ENCODE data around the gene KCNQ1. TPM values are rescaled to one million over a fixed set of nuclear protein-coding genes. Genes with fewer than 3 reads are reported as not detected.
"Not testable (repeated sequence)": the region's sequence is repeated elsewhere in the genome, so short reads cannot be mapped to it uniquely, and the experiment has no call there.

The KCNQ1 gene
- total RNA-seq, 1 donor from 2014 or later, result 52.9 TPM

DNA sequence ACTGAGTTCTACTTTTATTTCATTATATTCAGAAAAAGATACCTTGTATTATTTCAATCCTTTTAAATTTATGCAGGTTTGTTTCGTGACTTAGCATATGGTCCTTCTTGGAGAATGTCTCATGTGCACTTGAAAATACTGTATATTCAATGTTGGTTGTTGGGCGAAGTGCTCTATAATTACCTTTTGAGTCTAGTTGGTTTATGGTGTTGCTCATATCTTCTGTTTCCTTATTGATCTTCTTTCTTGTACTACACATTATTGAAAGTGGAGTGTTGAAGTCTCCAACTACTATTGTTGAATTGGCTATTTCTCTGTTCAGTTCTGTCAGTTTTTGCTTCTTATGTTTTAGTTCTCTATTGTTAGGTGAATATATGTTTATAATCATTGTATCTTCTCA lies 164.5 kb downstream of the KCNQ1 start:
- Histone ChIP-seq H3K27me3 (no peaks in the 10 kb centered on the region), H3K27ac (no peak overlapping the region), H3K4me1 (no peaks in the 10 kb centered on the region), H3K36me3 (no peaks in the 10 kb centered on the region), H3K4me3 (no peak overlapping the region), H3K9me3 (no peaks in the 10 kb centered on the region)
- TF ChIP-seq, protein P1, sequence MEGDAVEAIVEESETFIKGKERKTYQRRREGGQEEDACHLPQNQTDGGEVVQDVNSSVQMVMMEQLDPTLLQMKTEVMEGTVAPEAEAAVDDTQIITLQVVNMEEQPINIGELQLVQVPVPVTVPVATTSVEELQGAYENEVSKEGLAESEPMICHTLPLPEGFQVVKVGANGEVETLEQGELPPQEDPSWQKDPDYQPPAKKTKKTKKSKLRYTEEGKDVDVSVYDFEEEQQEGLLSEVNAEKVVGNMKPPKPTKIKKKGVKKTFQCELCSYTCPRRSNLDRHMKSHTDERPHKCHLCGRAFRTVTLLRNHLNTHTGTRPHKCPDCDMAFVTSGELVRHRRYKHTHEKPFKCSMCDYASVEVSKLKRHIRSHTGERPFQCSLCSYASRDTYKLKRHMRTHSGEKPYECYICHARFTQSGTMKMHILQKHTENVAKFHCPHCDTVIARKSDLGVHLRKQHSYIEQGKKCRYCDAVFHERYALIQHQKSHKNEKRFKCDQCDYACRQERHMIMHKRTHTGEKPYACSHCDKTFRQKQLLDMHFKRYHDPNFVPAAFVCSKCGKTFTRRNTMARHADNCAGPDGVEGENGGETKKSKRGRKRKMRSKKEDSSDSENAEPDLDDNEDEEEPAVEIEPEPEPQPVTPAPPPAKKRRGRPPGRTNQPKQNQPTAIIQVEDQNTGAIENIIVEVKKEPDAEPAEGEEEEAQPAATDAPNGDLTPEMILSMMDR (IDR thresholded peaks at IDR 0.05), result no peak
- intact Hi-C loops (cut with DNase I), result no loop called here
- no peak for DNase-seq
- no peak for ATAC-seq

DNA sequence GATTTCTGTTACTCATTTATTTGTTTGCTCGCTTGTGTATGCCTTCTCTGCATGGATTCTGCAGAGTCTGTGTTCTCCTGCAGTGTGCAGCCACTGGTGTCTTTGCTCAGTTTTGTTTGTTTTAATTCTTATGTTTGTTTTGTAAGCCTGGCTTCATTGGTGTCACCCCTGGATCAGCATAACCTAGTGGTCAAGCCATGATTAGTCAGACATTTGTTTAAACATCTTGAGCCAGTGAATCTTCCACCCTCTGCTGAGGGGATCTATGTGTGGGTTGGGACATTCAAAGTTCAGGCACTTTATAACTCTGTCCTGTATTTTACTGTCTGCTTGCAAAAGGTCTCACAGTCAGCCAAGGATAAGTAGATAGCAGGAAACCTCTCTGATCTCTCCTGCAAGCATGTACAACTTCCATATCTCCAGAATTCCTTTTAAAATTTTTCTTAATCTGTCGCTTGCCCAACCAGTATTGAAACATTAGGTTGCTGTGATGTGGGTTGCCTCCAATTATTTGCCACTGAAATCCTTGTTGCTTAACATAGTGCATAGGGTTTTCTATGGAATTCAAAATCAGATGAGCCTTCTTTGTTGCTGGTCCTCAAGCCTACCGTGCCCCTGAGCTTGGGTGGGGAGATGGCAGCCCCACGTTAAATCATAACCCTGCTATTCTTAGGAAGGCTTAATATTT lies 168.2 kb downstream of the KCNQ1 start:
- ATAC-seq, result no peak
- TF ChIP-seq, protein P1 (IDR thresholded peaks at IDR 0.05), result no peak
- Histone ChIP-seq H3K4me1 (no peaks in the 10 kb centered on the region), H3K27me3 (no peaks in the 10 kb centered on the region), H3K9me3 (no peaks in the 10 kb centered on the region), H3K4me3 (no peak overlapping the region), H3K36me3 (no peaks in the 10 kb centered on the region), H3K27ac (no peak overlapping the region)
- intact Hi-C loops (cut with DNase I), result no loop called here
- DNase-seq, result no peak

DNA sequence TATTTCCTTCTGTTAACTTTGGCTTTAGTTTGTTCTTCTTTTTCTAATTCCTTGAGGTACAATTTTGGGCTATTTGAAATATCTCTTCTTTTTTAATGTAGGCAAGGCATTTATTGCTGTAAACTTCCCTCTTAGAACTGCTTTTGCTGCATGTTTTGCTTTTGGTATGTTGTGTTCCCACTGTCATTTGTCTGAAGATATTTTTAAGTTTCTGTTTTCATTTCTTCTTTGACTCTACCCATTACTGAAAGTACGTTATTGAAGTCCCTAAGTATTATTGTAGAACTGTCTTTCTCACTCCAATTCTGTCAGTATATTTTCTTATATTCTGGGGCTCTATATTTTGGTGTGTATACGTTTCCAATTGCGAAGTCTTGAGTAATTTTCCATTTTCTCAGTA lies 177.1 kb downstream of the KCNQ1 start:
- ATAC-seq, result no peak
- no peaks in the 10 kb centered on the region for H3K36me3 ChIP-seq
- no peaks in the 10 kb centered on the region for H3K9me3 ChIP-seq
- TF ChIP-seq, protein P1 (IDR thresholded peaks at IDR 0.05), result no peak
- DNase-seq, result no peak
- H3K27me3 ChIP-seq, result no peaks in the 10 kb centered on the region
- no peak overlapping the region for H3K4me3 ChIP-seq
- no peaks in the 10 kb centered on the region for H3K4me1 ChIP-seq
- H3K27ac ChIP-seq, result no peak overlapping the region
- intact Hi-C loops (cut with DNase I), result no loop called here

- H3K36me3 ChIP-seq, result no peaks in the 10 kb centered on the region
- no peaks in the 10 kb centered on the region for H3K4me1 ChIP-seq
- H3K9me3 ChIP-seq, result peaks cover 9% of the 10 kb centered on the region
- intact Hi-C loops (cut with DNase I), result no loop called here
- H3K4me3 ChIP-seq, result no peak overlapping the region
- H3K27me3 ChIP-seq, result no peaks in the 10 kb centered on the region
- H3K27ac ChIP-seq, result no peak overlapping the region
- no peak for ATAC-seq
- DNase-seq, result no peak
- TF ChIP-seq, protein P1 (IDR thresholded peaks at IDR 0.05), result no peak
These were observed 180.4 kb downstream of the KCNQ1 start for GRCh38 chr11:2625183-2625582.

GRCh38 chr11:2630679-2631078 lies 185.9 kb downstream of the KCNQ1 start:
- ATAC-seq (no peak), DNase-seq (no peak)
- Histone ChIP-seq H3K36me3 (no peaks in the 10 kb centered on the region), H3K27me3 (no peaks in the 10 kb centered on the region), H3K4me3 (no peak overlapping the region), H3K9me3 (peaks cover 33% of the 10 kb centered on the region), H3K27ac (no peak overlapping the region), H3K4me1 (no peaks in the 10 kb centered on the region)
- TF ChIP-seq, protein P1 (IDR thresholded peaks at IDR 0.05), result no peak
- intact Hi-C loops (cut with DNase I), result no loop called here

DNA sequence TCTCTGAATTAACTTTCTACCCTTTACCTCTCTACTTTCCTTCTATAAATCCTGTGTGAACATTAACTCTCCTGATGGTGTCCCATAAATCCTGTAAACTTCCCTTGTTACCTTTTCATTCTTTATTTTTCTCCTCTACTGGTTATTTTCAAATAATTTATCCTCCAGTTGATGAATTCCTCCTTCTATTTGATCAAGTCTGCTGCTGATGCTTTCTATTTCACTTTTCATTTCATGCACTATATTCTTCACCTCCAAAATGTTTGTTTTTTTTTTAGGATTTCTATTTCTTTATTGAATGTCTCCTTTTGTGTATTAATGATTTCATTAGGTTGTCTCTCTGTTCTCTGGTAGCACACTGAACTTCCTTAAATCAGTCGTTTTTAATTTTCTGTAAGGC lies 186.4 kb downstream of the KCNQ1 start:
- no peaks in the 10 kb centered on the region for H3K36me3 ChIP-seq
- TF ChIP-seq, protein P1 (IDR thresholded peaks at IDR 0.05), result no peak
- intact Hi-C loops (cut with DNase I), result no loop called here
- H3K9me3 ChIP-seq, result peaks cover 33% of the 10 kb centered on the region
- no peaks in the 10 kb centered on the region for H3K4me1 ChIP-seq
- ATAC-seq (no peak), DNase-seq (no peak)
- no peak overlapping the region for H3K27ac ChIP-seq
- H3K27me3 ChIP-seq, result no peaks in the 10 kb centered on the region
- H3K4me3 ChIP-seq, result no peak overlapping the region

- H3K27me3 ChIP-seq; ATAC-seq; H3K27ac ChIP-seq; DNase-seq; H3K4me1 ChIP-seq; H3K36me3 ChIP-seq; intact Hi-C loops (cut with DNase I); H3K4me3 ChIP-seq: not testable (repeated sequence)
- peaks cover 24% of the 10 kb centered on the region for H3K9me3 ChIP-seq
These were observed 195.0 kb downstream of the KCNQ1 start for GRCh38 chr11:2639763-2640162.

All from upper lobe of right lung (tissue), 1 donor.